GM04504 (cell line): Measurements from ENCODE around the gene TRIM25.

Experiments
- DNase-seq: peaks from one replicate; pipeline ENCODE4 v3.0.0-alpha.2; 2012; ENCODE audit warnings: low read depth

The TRIM25 gene

GRCh38 chr17:56894859-56895455 is 18.9 kb downstream of the TRIM25 start:
- no peak for DNase-seq

- DNase-seq: no peak
Measured at GRCh38 chr17:56893503-56893902, 20.3 kb downstream of the TRIM25 start.

GRCh38 chr17:56892333-56892732 is 21.5 kb downstream of the TRIM25 start:
- no peak for DNase-seq

GRCh38 chr17:56891751-56892150 is 22.1 kb downstream of the TRIM25 start:
- DNase-seq: no peak

- no peak for DNase-seq
Measured at GRCh38 chr17:56890906-56891674, 22.8 kb downstream of the TRIM25 start.

GRCh38 chr17:56890390-56890789 is 23.5 kb downstream of the TRIM25 start:
- DNase-seq: no peak

GRCh38 chr17:56887552-56888467 is 26.0 kb downstream of the TRIM25 start:
- DNase-seq: no peak

- DNase-seq: no peak
Measured at GRCh38 chr17:56887105-56887504, 26.7 kb downstream of the TRIM25 start.

GRCh38 chr17:56886288-56886731 is 27.5 kb downstream of the TRIM25 start:
- DNase-seq: no peak

GRCh38 chr17:56885312-56885657 is 28.6 kb downstream of the TRIM25 start:
- no peak for DNase-seq

GRCh38 chr17:56884483-56885311 is 29.2 kb downstream of the TRIM25 start:
- DNase-seq: no peak

GRCh38 chr17:56883616-56884015 is 30.2 kb downstream of the TRIM25 start:
- no peak for DNase-seq

GRCh38 chr17:56881685-56882295 is 32.1 kb downstream of the TRIM25 start:
- DNase-seq: no peak

- DNase-seq: no peak
Measured at GRCh38 chr17:56880571-56880970, 33.3 kb downstream of the TRIM25 start.

GRCh38 chr17:56880133-56880532 is 33.7 kb downstream of the TRIM25 start:
- no peak for DNase-seq

- DNase-seq: no peak
Measured at GRCh38 chr17:56879280-56879679, 34.6 kb downstream of the TRIM25 start.

GRCh38 chr17:56876766-56877179 is 37.1 kb downstream of the TRIM25 start:
- DNase-seq: no peak

- DNase-seq: no peak
Measured at GRCh38 chr17:56870081-56870651, 43.7 kb downstream of the TRIM25 start.

GRCh38 chr17:56868716-56869115 is 45.1 kb downstream of the TRIM25 start:
- no peak for DNase-seq

GRCh38 chr17:56867948-56868376 is 45.9 kb downstream of the TRIM25 start:
- DNase-seq: peak; percentile 15

GRCh38 chr17:56866496-56866895 is 47.4 kb downstream of the TRIM25 start:
- DNase-seq: no peak
